Measurements from ENCODE around the gene APOF.

- no peak for TF ChIP-seq POLR2A (IDR thresholded peaks at IDR 0.05; ENCODE audit: borderline replicate concordance, extremely low read depth, insufficient read depth, insufficient read length)
- no peak for TF ChIP-seq ZNF274 (IDR thresholded peaks at IDR 0.05; ENCODE audit: low read depth, low read length)
- no peak for TF ChIP-seq EGR1 (IDR thresholded peaks at IDR 0.05; ENCODE audit: low read depth)
- no peak for TF ChIP-seq EZH2 (IDR thresholded peaks at IDR 0.05)
- TF ChIP-seq JUND (IDR thresholded peaks at IDR 0.05), result no peak
- no peak for TF ChIP-seq YY1 (IDR thresholded peaks at IDR 0.05; ENCODE audit: extremely low read depth, insufficient replicate concordance, low read depth, low read length)
- no peak for TF ChIP-seq CTCF (IDR thresholded peaks at IDR 0.05 in 2 of 3, conservative IDR thresholded peaks at IDR 0.05 in 1 of 3; ENCODE audit: borderline replicate concordance in 1 of 3, insufficient read depth in 1 of 3, low read depth in 2 of 3, low read length in 2 of 3)
- TF ChIP-seq EZH2phosphoT487 (IDR thresholded peaks at IDR 0.05; ENCODE audit: borderline replicate concordance), result no peak
- TF ChIP-seq POLR2AphosphoS5 (IDR thresholded peaks at IDR 0.05; ENCODE audit: low read depth, low read length), result no peak
Observed at GRCh38 chr12:56398324-56398723, 35.7 kb upstream of the APOF start.
